GM10847 (cell line): ENCODE results near the gene MPZL2.

Experiments
- POLR2A ChIP-seq: IDR thresholded peaks from 2 replicates; pipeline ENCODE4 v1.6.1; 2011; ENCODE audit not compliant: insufficient read length; ENCODE audit errors: extremely low read depth

Gene MPZL2

GRCh38 chr11:118264569-118265465 lies 720 bp upstream of the MPZL2 start:
- TF ChIP-seq POLR2A: no peak

- TF ChIP-seq POLR2A: no peak
Observed at GRCh38 chr11:118263112-118263511, 985 bp downstream of the MPZL2 start.

- TF ChIP-seq POLR2A: no peak
Observed at GRCh38 chr11:118260353-118260752, 3.7 kb downstream of the MPZL2 start.

- TF ChIP-seq POLR2A: no peak
Observed at GRCh38 chr11:118259138-118259537, 5.0 kb downstream of the MPZL2 start.

- TF ChIP-seq POLR2A: no peak
Observed at GRCh38 chr11:118258410-118258809, 5.7 kb downstream of the MPZL2 start.

GRCh38 chr11:118252688-118253087 lies 11.4 kb downstream of the MPZL2 start:
- no peak for TF ChIP-seq POLR2A

- TF ChIP-seq POLR2A: peak; percentile 27
Observed at GRCh38 chr11:118251858-118252652, 12.0 kb downstream of the MPZL2 start, which contains the start of gene MPZL3. TSS of gene MPZL3 (minus strand) at chr11:118252365. CDS start at chr11:118252294, 71 bp downstream.

GRCh38 chr11:118247041-118247440 lies 17.1 kb downstream of the MPZL2 start:
- no peak for TF ChIP-seq POLR2A

GRCh38 chr11:118245936-118246562 lies 18.0 kb downstream of the MPZL2 start:
- no peak for TF ChIP-seq POLR2A

- TF ChIP-seq POLR2A: no peak
Observed at GRCh38 chr11:118243993-118244762, 19.9 kb downstream of the MPZL2 start.

GRCh38 chr11:118243161-118243560 lies 20.9 kb downstream of the MPZL2 start:
- no peak for TF ChIP-seq POLR2A

- no peak for TF ChIP-seq POLR2A
Observed at GRCh38 chr11:118241764-118242098, 22.4 kb downstream of the MPZL2 start.

- TF ChIP-seq POLR2A: no peak
Observed at GRCh38 chr11:118240999-118241763, 22.9 kb downstream of the MPZL2 start.
